ENCODE results near the gene GLT1D1. TPM values are rescaled to one million over a fixed set of nuclear protein-coding genes. Genes with fewer than 3 reads are reported as not detected.
A peak's percentile ranks its signal among the peaks of the same experiment; 100 is the strongest.

GLT1D1 gene
- total RNA-seq, 1 donor from 2014 or later, result 9.5 TPM

DNA sequence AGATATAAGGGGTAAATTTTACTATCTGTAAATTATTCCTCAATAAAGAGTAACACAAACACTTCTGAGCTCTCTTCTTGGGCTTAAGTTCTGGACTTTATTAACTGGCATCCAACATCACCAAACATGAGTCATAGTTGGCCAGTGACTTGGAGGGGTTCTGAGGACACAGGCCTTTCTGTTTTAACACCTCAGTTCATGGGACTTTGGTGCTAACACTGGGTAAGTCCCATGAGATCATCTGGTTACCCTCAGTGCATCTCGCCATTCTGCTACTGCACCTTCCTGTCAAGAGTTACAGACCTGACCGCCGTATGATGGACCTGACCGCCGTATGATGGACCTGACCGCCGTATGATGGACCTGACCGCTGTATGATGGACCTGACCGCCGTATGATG lies 39.4 kb upstream of the GLT1D1 start:
- Histone ChIP-seq H3K36me3 (peaks cover 8 to 12% of the 10 kb centered on the region in 2 donors), H3K4me1 (peaks cover 0 to 68% of the 10 kb centered on the region in 2 donors), H3K4me3 (no peak overlapping the region), H3K9me3 (no peaks in the 10 kb centered on the region), H3K27me3 (no peaks in the 10 kb centered on the region), H3K27ac (peak overlapping the region; percentile 90 to 92)
- DNase-seq (ENCODE audit: low spot score in 2 of 2), result no peak
- TF ChIP-seq, protein P1, sequence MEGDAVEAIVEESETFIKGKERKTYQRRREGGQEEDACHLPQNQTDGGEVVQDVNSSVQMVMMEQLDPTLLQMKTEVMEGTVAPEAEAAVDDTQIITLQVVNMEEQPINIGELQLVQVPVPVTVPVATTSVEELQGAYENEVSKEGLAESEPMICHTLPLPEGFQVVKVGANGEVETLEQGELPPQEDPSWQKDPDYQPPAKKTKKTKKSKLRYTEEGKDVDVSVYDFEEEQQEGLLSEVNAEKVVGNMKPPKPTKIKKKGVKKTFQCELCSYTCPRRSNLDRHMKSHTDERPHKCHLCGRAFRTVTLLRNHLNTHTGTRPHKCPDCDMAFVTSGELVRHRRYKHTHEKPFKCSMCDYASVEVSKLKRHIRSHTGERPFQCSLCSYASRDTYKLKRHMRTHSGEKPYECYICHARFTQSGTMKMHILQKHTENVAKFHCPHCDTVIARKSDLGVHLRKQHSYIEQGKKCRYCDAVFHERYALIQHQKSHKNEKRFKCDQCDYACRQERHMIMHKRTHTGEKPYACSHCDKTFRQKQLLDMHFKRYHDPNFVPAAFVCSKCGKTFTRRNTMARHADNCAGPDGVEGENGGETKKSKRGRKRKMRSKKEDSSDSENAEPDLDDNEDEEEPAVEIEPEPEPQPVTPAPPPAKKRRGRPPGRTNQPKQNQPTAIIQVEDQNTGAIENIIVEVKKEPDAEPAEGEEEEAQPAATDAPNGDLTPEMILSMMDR (IDR thresholded peaks at IDR 0.05), result no peak
- intact Hi-C loops (cut with DNase I), result no loop called here

GRCh38 chr12:128814411-128815261 lies 38.6 kb upstream of the GLT1D1 start:
- Histone ChIP-seq H3K4me3 (no peak overlapping the region), H3K9me3 (no peaks in the 10 kb centered on the region), H3K27ac (peak overlapping the region; percentile 90 to 92), H3K27me3 (no peaks in the 10 kb centered on the region), H3K4me1 (peaks cover 0 to 69% of the 10 kb centered on the region in 2 donors), H3K36me3 (peaks cover 6 to 9% of the 10 kb centered on the region in 2 donors)
- no peak for DNase-seq (ENCODE audit: low spot score in 2 of 2)
- intact Hi-C loops (cut with DNase I), result no loop called here
- TF ChIP-seq, protein P1 (IDR thresholded peaks at IDR 0.05), result no peak

DNA sequence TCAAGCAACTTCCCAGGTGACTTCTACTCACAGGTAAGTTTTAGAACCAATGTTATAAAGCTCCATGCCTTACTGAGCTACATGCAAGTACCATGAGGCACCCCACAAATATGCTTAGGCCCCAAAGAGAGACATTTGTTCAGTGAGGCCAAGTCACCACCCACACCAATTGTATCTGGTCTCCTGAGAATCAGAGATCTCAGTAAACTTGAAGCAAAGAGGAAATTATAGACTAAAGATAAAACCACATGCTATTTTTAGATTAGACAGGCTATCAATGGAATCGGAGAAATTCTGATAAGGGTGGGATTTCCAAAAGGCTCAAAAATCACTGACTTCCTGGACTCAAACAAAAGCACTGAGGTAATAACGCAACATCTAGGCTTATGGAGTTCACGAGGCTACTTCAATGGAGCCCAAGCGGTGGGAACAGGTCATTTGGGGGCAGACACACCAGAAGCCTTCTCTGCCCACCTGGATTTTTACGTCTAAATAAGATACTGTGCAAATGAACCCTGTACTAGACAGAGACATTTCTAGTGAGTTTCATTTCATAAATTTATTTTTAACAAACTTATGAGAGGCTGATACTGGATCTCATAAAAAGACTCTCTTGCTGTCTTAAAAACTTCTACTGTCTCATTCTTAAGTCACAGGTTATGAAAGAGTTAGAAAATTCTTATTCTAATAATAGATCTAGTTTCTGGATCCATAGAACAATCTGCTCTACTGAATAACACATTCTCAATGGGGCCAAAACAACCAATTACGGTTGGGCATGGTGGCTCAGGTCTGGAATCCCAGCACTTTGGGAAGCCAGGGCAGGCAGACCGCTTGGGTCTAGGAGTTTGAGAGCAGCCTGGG lies 37.3 kb upstream of the GLT1D1 start:
- peaks cover 0 to 63% of the 10 kb centered on the region in 2 donors for H3K4me1 ChIP-seq
- DNase-seq (ENCODE audit: low spot score in 2 of 2), result no peak
- intact Hi-C loops (cut with DNase I), result no loop called here

GRCh38 chr12:128816643-128816920 lies 36.7 kb upstream of the GLT1D1 start:
- Histone ChIP-seq H3K36me3 (peaks cover 6 to 14% of the 10 kb centered on the region in 2 donors), H3K4me1 (peaks cover 0 to 68% of the 10 kb centered on the region in 2 donors), H3K27ac (peak overlapping the region; percentile 90 to 92), H3K27me3 (no peaks in the 10 kb centered on the region), H3K9me3 (no peaks in the 10 kb centered on the region), H3K4me3 (peak overlapping the region; percentile 9 to 29)
- intact Hi-C loops (cut with DNase I), result no loop called here
- DNase-seq (ENCODE audit: low spot score in 2 of 2), result no peak
- TF ChIP-seq, protein P1 (IDR thresholded peaks at IDR 0.05), result no peak

More for the DNA sequence above, 37.3 kb upstream of the GLT1D1 start:
- Histone ChIP-seq H3K36me3 (peaks cover 6 to 10% of the 10 kb centered on the region in 2 donors), H3K27ac (peak overlapping the region; percentile 90 to 92), H3K9me3 (no peaks in the 10 kb centered on the region), H3K4me3 (peak overlapping the region; percentile 9 to 29), H3K27me3 (no peaks in the 10 kb centered on the region)
- TF ChIP-seq, protein P1 (IDR thresholded peaks at IDR 0.05), result no peak

GRCh38 chr12:128817111-128818015 lies 35.9 kb upstream of the GLT1D1 start:
- Histone ChIP-seq H3K9me3 (no peaks in the 10 kb centered on the region), H3K4me1 (peaks cover 0 to 68% of the 10 kb centered on the region in 2 donors), H3K4me3 (peak overlapping the region in 1 of 2 donors; percentile 4), H3K27me3 (no peaks in the 10 kb centered on the region), H3K27ac (peak overlapping the region; percentile 90 to 92), H3K36me3 (peaks cover 6 to 14% of the 10 kb centered on the region in 2 donors)
- TF ChIP-seq, protein P1 (IDR thresholded peaks at IDR 0.05), result no peak
- intact Hi-C loops (cut with DNase I), result no loop called here
- DNase-seq (ENCODE audit: low spot score in 2 of 2), result peak; percentile 67 to 88
